Liver (tissue), 3 donors: Measurements from ENCODE around the gene NR5A1.

ENCODE experiments used
- ATF3 ChIP-seq: IDR thresholded peaks from 2 replicates; pipeline ENCODE4 v1.6.1; 2016; ENCODE audit warnings: antibody characterized with exemption
- CTCF ChIP-seq: fragments of 150-350 bp; IDR thresholded peaks from 2 replicates; pipeline ENCODE4 v1.5.1; 2017; ENCODE audit warnings: improper control_type of control experiment, low read depth, low read length; ENCODE audit not compliant: missing input control
- MAX ChIP-seq: IDR thresholded peaks from 2 replicates; pipeline ENCODE4 v1.6.1; 2016; ENCODE audit warnings: antibody characterized with exemption
- REST ChIP-seq: IDR thresholded peaks from 2 replicates; pipeline ENCODE4 v1.6.1; 2016; ENCODE audit warnings: antibody characterized with exemption, mild to moderate bottlenecking
- SP1 ChIP-seq: IDR thresholded peaks from 2 replicates; pipeline ENCODE4 v1.6.1; 2018; ENCODE audit warnings: antibody characterized with exemption, mild to moderate bottlenecking
- TAF1 ChIP-seq: conservative IDR thresholded peaks from 2 replicates; pipeline ENCODE4 v1.6.1; 2016; ENCODE audit warnings: antibody characterized with exemption, mild to moderate bottlenecking
- donor health status: healthy.
- donor health status: healthy.

- TF ChIP-seq CTCF (no peak), SP1 (no peak), MAX (no peak), TAF1 (no peak), REST (no peak), ATF3 (no peak)
Observed at GRCh38 chr9:124442379-124442778, 64.8 kb downstream of the NR5A1 start.
